NCI-H460 (cell line): ENCODE results near the gene ITGA7. TPM values are rescaled to one million over a fixed set of nuclear protein-coding genes. Genes with fewer than 3 reads are reported as not detected.

ENCODE experiments used
- DNase-seq: peaks from one replicate; pipeline ENCODE4 v3.0.0-alpha.2; 2016; ENCODE audit warnings: low read depth; ENCODE audit errors: extremely low read depth
- total RNA-seq: library from RNA; depleted of rRNA; stranded (reverse); fragments of >200 nt; shearing (Covaris generic); gene quantifications from 2 replicates; pipeline ENCODE4 v1.2.3, GENCODE V29; 2014

The ITGA7 gene
- total RNA-seq, 1 experiment from 2014 or later, result 1.2 TPM

GRCh38 chr12:55736780-55737580, 29.3 kb upstream of the ITGA7 start:
- peak; percentile 50 for DNase-seq

GRCh38 chr12:55736076-55736475, 28.4 kb upstream of the ITGA7 start:
- no peak for DNase-seq

GRCh38 chr12:55734595-55734994, 26.9 kb upstream of the ITGA7 start:
- no peak for DNase-seq

- DNase-seq, result no peak
Measured at GRCh38 chr12:55733858-55734257, 26.2 kb upstream of the ITGA7 start.

- no peak for DNase-seq
Measured at GRCh38 chr12:55733021-55733555, 25.4 kb upstream of the ITGA7 start.

GRCh38 chr12:55732288-55732687, 24.6 kb upstream of the ITGA7 start:
- DNase-seq, result no peak

- DNase-seq, result no peak
Measured at GRCh38 chr12:55729819-55730818, 22.4 kb upstream of the ITGA7 start.

GRCh38 chr12:55728939-55729818, 21.5 kb upstream of the ITGA7 start, which contains the start of gene CD63:
CD63 (minus strand) TSS chr12:55729009; CDS start chr12:55728341, 668 bp downstream.
- peak; percentile 87 for DNase-seq

- peak; percentile 36 for DNase-seq
Measured at GRCh38 chr12:55728186-55728938, 20.7 kb upstream of the ITGA7 start.

- no peak for DNase-seq
Measured at GRCh38 chr12:55727643-55728185, 20.0 kb upstream of the ITGA7 start.

- no peak for DNase-seq
Measured at GRCh38 chr12:55726971-55727370, 19.3 kb upstream of the ITGA7 start.

GRCh38 chr12:55725556-55725955, 17.9 kb upstream of the ITGA7 start:
- DNase-seq, result no peak

- DNase-seq, result no peak
Measured at GRCh38 chr12:55724940-55725309, 17.2 kb upstream of the ITGA7 start.

GRCh38 chr12:55724226-55724939, 16.7 kb upstream of the ITGA7 start:
- DNase-seq, result peak; percentile 69

- DNase-seq, result no peak
Measured at GRCh38 chr12:55723516-55724225, 16.0 kb upstream of the ITGA7 start.

- DNase-seq, result no peak
Measured at GRCh38 chr12:55722948-55723347, 15.2 kb upstream of the ITGA7 start.

GRCh38 chr12:55721601-55722213, 14.0 kb upstream of the ITGA7 start:
- no peak for DNase-seq
